Endothelial cell of umbilical vein (primary cell): ENCODE results near the gene HTR1A.

Source experiments
- EZH2 ChIP-seq: IDR thresholded peaks from 2 replicates; pipeline ENCODE4 v1.6.1; 2012; ENCODE audit warnings: borderline replicate concordance, low read depth, mild to moderate bottlenecking, moderate library complexity, low read length, inconsistent platforms; ENCODE audit not compliant: severe bottlenecking
- FOS ChIP-seq: IDR thresholded peaks from 2 replicates; pipeline ENCODE4 v1.6.1; 2011; ENCODE audit warnings: mild to moderate bottlenecking, low read length, moderate library complexity, borderline replicate concordance; ENCODE audit not compliant: insufficient read depth
- GATA2 ChIP-seq: IDR thresholded peaks from 2 replicates; pipeline ENCODE4 v1.7.0; 2011; ENCODE audit warnings: low read depth, mild to moderate bottlenecking, moderate library complexity, mixed read lengths, low read length; ENCODE audit not compliant: insufficient read length, insufficient read depth
- JUN ChIP-seq: IDR thresholded peaks from 2 replicates; pipeline ENCODE4 v1.6.1; 2011; ENCODE audit warnings: borderline replicate concordance, low read depth; ENCODE audit not compliant: insufficient read length, insufficient read depth
- POLR2A ChIP-seq: IDR thresholded peaks from 2 replicates; pipeline ENCODE4 v1.6.1; 2012; ENCODE audit warnings: low read depth, mild to moderate bottlenecking, control low read depth, low read length
- POLR2AphosphoS5 ChIP-seq: IDR thresholded peaks from 2 replicates; pipeline ENCODE4 v1.6.1; 2012; ENCODE audit warnings: low read depth, mild to moderate bottlenecking, control low read depth, low read length, moderate library complexity; ENCODE audit not compliant: insufficient read depth
- TF ChIP-seq, protein P1 (sequence below), 2 donors: IDR thresholded peaks; 1 replicate in 1 of 2; 2 replicates in 1 of 2; pipeline ENCODE4 v1.5.1; 2011; ENCODE audit warnings: low read length in 2 of 2, mild to moderate bottlenecking in 2 of 2, moderate library complexity in 2 of 2, control low read depth in 1 of 2, inconsistent platforms in 1 of 2, low read depth in 1 of 2; ENCODE audit not compliant: insufficient read depth in 1 of 2; ENCODE audit errors: extremely low read depth in 1 of 2
- TF ChIP-seq, protein P2 (sequence below): IDR thresholded peaks from 2 replicates; pipeline ENCODE4 v1.6.1; 2011; ENCODE audit not compliant: insufficient read depth, insufficient read length

DNA sequence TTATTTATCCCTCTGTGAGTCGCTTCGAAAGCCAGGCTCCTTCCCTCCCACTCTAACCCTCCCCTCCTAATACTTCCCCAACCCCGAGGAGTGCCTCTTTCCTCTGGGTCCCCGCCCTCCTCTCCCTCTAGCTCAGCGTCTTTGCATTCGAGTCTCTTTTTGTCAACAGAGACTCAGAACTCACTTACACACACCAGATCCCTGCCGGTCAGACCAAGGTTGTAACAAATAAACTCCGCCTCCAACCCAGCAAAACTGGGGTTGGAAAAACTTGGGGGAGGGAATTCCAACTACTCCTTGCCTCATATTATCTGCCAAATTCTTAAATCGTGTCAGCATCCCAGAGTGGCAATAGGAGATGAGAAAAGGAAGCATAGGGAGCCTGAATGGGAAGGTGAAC is at the start of gene HTR1A:
- TF ChIP-seq EZH2 (no peak), JUN (no peak), POLR2A (no peak), FOS (no peak), GATA2 (no peak), POLR2AphosphoS5 (no peak)
- TF ChIP-seq, protein P1, sequence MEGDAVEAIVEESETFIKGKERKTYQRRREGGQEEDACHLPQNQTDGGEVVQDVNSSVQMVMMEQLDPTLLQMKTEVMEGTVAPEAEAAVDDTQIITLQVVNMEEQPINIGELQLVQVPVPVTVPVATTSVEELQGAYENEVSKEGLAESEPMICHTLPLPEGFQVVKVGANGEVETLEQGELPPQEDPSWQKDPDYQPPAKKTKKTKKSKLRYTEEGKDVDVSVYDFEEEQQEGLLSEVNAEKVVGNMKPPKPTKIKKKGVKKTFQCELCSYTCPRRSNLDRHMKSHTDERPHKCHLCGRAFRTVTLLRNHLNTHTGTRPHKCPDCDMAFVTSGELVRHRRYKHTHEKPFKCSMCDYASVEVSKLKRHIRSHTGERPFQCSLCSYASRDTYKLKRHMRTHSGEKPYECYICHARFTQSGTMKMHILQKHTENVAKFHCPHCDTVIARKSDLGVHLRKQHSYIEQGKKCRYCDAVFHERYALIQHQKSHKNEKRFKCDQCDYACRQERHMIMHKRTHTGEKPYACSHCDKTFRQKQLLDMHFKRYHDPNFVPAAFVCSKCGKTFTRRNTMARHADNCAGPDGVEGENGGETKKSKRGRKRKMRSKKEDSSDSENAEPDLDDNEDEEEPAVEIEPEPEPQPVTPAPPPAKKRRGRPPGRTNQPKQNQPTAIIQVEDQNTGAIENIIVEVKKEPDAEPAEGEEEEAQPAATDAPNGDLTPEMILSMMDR (IDR thresholded peaks at IDR 0.05; ENCODE audit: extremely low read depth in 1 of 2, insufficient read depth in 1 of 2, low read depth in 1 of 2, low read length in 2 of 2), result no peak
- TF ChIP-seq, protein P2, sequence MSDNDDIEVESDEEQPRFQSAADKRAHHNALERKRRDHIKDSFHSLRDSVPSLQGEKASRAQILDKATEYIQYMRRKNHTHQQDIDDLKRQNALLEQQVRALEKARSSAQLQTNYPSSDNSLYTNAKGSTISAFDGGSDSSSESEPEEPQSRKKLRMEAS, result no peak
